SK-N-SH (cell line): ENCODE measurements around the gene OPA1. TPM values are rescaled to one million over a fixed set of nuclear protein-coding genes. Genes with fewer than 3 reads are reported as not detected.

Experiments used
- CTCF ChIA-PET: fragments of 300-600, 350-600 bp; formaldehyde crosslinking; extraction: SDS; loops from one replicate; lab custom pipeline; 2021; lab: Yijun Ruan, JAX
- POLR2A ChIA-PET: fragments of 350-600 bp; sonication (Branson Sonifier 250); formaldehyde crosslinking; extraction: SDS; loops from one replicate; lab custom pipeline; 2020; ENCODE audit warnings: antibody characterized with exemption, inconsistent platforms; lab: Yijun Ruan, JAX
- DNase-seq: peaks from one replicate; pipeline ENCODE4 v3.0.0; 2012
- H2AFZ ChIP-seq: fragments of 200-600 bp; sonication (generic); 2 replicates; pipeline ENCODE4 v1.8.1; 2016; ENCODE audit warnings: antibody characterized with exemption, mild to moderate bottlenecking, low read depth
- H3F3A ChIP-seq: fragments of 200-600 bp; sonication (generic); replicated peaks from 2 replicates; pipeline ENCODE3; 2016; ENCODE audit warnings: antibody characterized with exemption, mild to moderate bottlenecking; ENCODE audit not compliant: insufficient read depth
- H3K27ac ChIP-seq, 2 experiments: fragments of 200-500 bp in 1 of 2; fragments of 200-600 bp in 1 of 2; sonication (Bioruptor generic) in 1 of 2; sonication (generic), shearing (Covaris generic) in 1 of 2; 2 replicates each; pipeline versions ENCODE4 v1.5.1 to v1.6.1; 2014 to 2016; ENCODE audit warnings: low read depth in 2 of 2, inconsistent platforms in 1 of 2, low read length in 1 of 2, mild to moderate bottlenecking in 1 of 2, mixed read lengths in 1 of 2
- H3K27me3 ChIP-seq: fragments of 200-600 bp; sonication (generic), shearing (Covaris generic); 2 replicates; pipeline ENCODE4 v1.6.1; 2016; ENCODE audit warnings: mixed run types; ENCODE audit not compliant: insufficient read depth
- H3K36me3 ChIP-seq, 2 experiments: fragments of 200-500 bp in 1 of 2; fragments of 200-600 bp in 1 of 2; sonication (Bioruptor generic) in 1 of 2; sonication (generic) in 1 of 2; replicated peaks in 1 of 2; 2 replicates each; pipeline versions ENCODE3 to v1.5.1; 2014 to 2016; ENCODE audit warnings: low read length in 1 of 2, mild to moderate bottlenecking in 1 of 2; ENCODE audit not compliant: insufficient read depth in 2 of 2, control insufficient read depth in 1 of 2
- H3K4me1 ChIP-seq, 2 experiments: fragments of 200-500 bp in 1 of 2; fragments of 200-600 bp in 1 of 2; sonication (Bioruptor generic) in 1 of 2; sonication (generic), shearing (Covaris generic) in 1 of 2; 2 replicates each; pipeline versions ENCODE4 v1.5.1 to v1.6.1; 2014 to 2016; ENCODE audit warnings: low read depth in 1 of 2, low read length in 1 of 2, mixed run types in 1 of 2; ENCODE audit not compliant: insufficient read depth in 2 of 2, control insufficient read depth in 1 of 2
- H3K4me2 ChIP-seq: fragments of 200-600 bp; sonication (generic), shearing (Covaris generic); 2 replicates; pipeline ENCODE4 v1.6.1; 2017; ENCODE audit warnings: mixed run types
- H3K4me3 ChIP-seq, 2 experiments: fragments of 200-500 bp in 1 of 2; fragments of 200-600 bp in 1 of 2; sonication (Bioruptor generic) in 1 of 2; sonication (generic), shearing (Covaris generic) in 1 of 2; 2 replicates each; pipeline versions ENCODE4 v1.5.1 to v1.8.1; 2014 to 2016; ENCODE audit warnings: low read depth in 2 of 2, inconsistent platforms in 1 of 2, low read length in 1 of 2, mild to moderate bottlenecking in 1 of 2, mixed read lengths in 1 of 2, moderate library complexity in 1 of 2
- H3K79me2 ChIP-seq: fragments of 200-600 bp; sonication (generic); 2 replicates; pipeline ENCODE4 v1.8.1; 2017; ENCODE audit warnings: mild to moderate bottlenecking; ENCODE audit not compliant: insufficient read depth
- H3K9ac ChIP-seq: fragments of 200-600 bp; sonication (generic); 2 replicates; pipeline ENCODE4 v1.6.1; 2017; ENCODE audit warnings: mixed run types
- H3K9me2 ChIP-seq: fragments of 200-600 bp; sonication (generic); 2 replicates; pipeline ENCODE4 v1.6.1; 2017; ENCODE audit warnings: mixed run types
- H3K9me3 ChIP-seq: fragments of 200-600 bp; sonication (generic); 2 replicates; pipeline ENCODE4 v1.6.1; 2017; ENCODE audit warnings: mixed run types, mild to moderate bottlenecking, moderate library complexity
- H4K20me1 ChIP-seq: fragments of 200-600 bp; sonication (generic); 2 replicates; pipeline ENCODE4 v1.6.1; 2017; ENCODE audit warnings: mild to moderate bottlenecking, mixed run types; ENCODE audit not compliant: insufficient read depth
- ELF1 ChIP-seq: IDR thresholded peaks from 2 replicates; pipeline ENCODE4 v1.4.0; 2012
- EP300 ChIP-seq, 2 experiments: IDR thresholded peaks; 2 replicates each; pipeline versions ENCODE4 v1.4.0 to v1.6.1; 2012; ENCODE audit warnings: borderline replicate concordance in 1 of 2, low read depth in 1 of 2, low read length in 1 of 2
- EZH2phosphoT487 ChIP-seq: fragments of 200-600 bp; sonication (generic); IDR thresholded peaks from 2 replicates; pipeline ENCODE4 v1.6.1; 2017; ENCODE audit warnings: low read depth, mixed run types, mild to moderate bottlenecking, antibody characterized with exemption, moderate library complexity, borderline replicate concordance
- FOSL2 ChIP-seq: IDR thresholded peaks from 2 replicates; pipeline ENCODE4 v1.4.0; 2012; ENCODE audit warnings: low read depth, mild to moderate bottlenecking, moderate library complexity, borderline replicate concordance
- FOXJ3 ChIP-seq: sonication (generic); formaldehyde crosslinking; IDR thresholded peaks from 2 replicates; pipeline ENCODE4 v1.5.1; 2020; ENCODE audit warnings: mild to moderate bottlenecking, missing genetic modification reagents
- GABPA ChIP-seq: IDR thresholded peaks from 2 replicates; pipeline ENCODE4 v1.4.0; 2012; ENCODE audit warnings: low read depth, mild to moderate bottlenecking
- JUND ChIP-seq: IDR thresholded peaks from 2 replicates; pipeline ENCODE4 v1.4.0; 2012
- MAX ChIP-seq: IDR thresholded peaks from 2 replicates; pipeline ENCODE4 v1.4.0; 2012; ENCODE audit warnings: low read depth
- MEF2A ChIP-seq: IDR thresholded peaks from 2 replicates; pipeline ENCODE4 v1.4.0; 2012; ENCODE audit warnings: low read depth, borderline replicate concordance
- NFIC ChIP-seq: IDR thresholded peaks from 2 replicates; pipeline ENCODE4 v1.4.0; 2012; ENCODE audit warnings: borderline replicate concordance
- NRF1 ChIP-seq: IDR thresholded peaks from 2 replicates; pipeline ENCODE4 v1.6.1; 2012; ENCODE audit warnings: low read depth, mild to moderate bottlenecking, low read length
- POLR2AphosphoS5 ChIP-seq: IDR thresholded peaks from 2 replicates; pipeline ENCODE4 v1.6.1; 2012; ENCODE audit warnings: low read depth, low read length
- RAD21 ChIP-seq: IDR thresholded peaks from 2 replicates; pipeline ENCODE4 v1.6.1; 2012; ENCODE audit warnings: mild to moderate bottlenecking, low read length
- SIN3A ChIP-seq: IDR thresholded peaks from 2 replicates; pipeline ENCODE4 v1.6.1; 2012; ENCODE audit warnings: low read depth, mild to moderate bottlenecking, low read length, moderate library complexity, borderline replicate concordance
- SMC3 ChIP-seq: IDR thresholded peaks from 2 replicates; pipeline ENCODE4 v1.6.1; 2012; ENCODE audit warnings: low read depth, low read length, improper control_type of control experiment
- TCF12 ChIP-seq: IDR thresholded peaks from 2 replicates; pipeline ENCODE4 v1.4.0; 2012
- TEAD4 ChIP-seq: IDR thresholded peaks from 2 replicates; pipeline ENCODE4 v1.4.0; 2012; ENCODE audit warnings: mild to moderate bottlenecking, borderline replicate concordance; ENCODE audit not compliant: insufficient read depth
- USF1 ChIP-seq: IDR thresholded peaks from 2 replicates; pipeline ENCODE4 v1.4.0; 2012; ENCODE audit warnings: low read depth, borderline replicate concordance
- YY1 ChIP-seq: IDR thresholded peaks from 2 replicates; pipeline ENCODE4 v1.4.0; 2012; ENCODE audit warnings: low read depth, mild to moderate bottlenecking
- WGBS: methylation state at CpG from one replicate; pipeline ENCODE4 v1.1.6; 2017; ENCODE audit warnings: low lambda C conversion rate; 5-methylcytosine and 5-hydroxymethylcytosine counted together
- polyA plus RNA-seq, 3 experiments: library from polyadenylated mRNA; depleted of rRNA; stranded (reverse); fragments of >200 nt; gene quantifications; 2 replicates each; pipeline ENCODE4 v1.2.3, GENCODE V29; 2012
- TF ChIP-seq, protein P1 (sequence below): fragments of 200-600 bp; sonication (generic); IDR thresholded peaks from 2 replicates; pipeline ENCODE4 v1.6.1; 2017; ENCODE audit warnings: antibody characterized with exemption, mild to moderate bottlenecking, moderate library complexity
- TF ChIP-seq, protein P2 (sequence below): IDR thresholded peaks from 2 replicates; pipeline ENCODE4; 2012

OPA1 gene
- polyA plus RNA-seq, 1 of the 3 experiments (the other 2 are of a cell fraction) = 11.4 TPM

DNA sequence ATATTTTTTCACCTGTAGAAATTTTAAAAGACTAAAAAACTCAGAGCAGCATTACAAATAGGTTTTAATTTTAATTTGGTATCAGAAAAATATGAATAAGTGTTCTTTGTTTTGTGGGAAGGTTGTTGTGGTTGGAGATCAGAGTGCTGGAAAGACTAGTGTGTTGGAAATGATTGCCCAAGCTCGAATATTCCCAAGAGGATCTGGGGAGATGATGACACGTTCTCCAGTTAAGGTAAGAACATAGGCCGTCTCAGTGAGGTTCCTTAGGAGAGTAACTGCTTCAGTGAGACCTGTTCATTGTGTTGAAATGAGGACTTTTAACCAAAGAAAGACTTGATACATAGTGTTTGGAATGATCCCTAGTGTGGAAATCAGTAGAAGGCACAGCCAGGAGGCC, 44.8 kb downstream of the OPA1 start:
- Histone ChIP-seq H3K27me3 (no peaks in the 10 kb centered on the region), H3K4me3 (no peak overlapping the region), H3K79me2 (no peaks in the 10 kb centered on the region), H3K9ac (no peak overlapping the region), H3K4me1 (peaks cover 0 to 14% of the 10 kb centered on the region in 2 experiments; a peak in 1 of 4 replicates), H3K27ac (no peak overlapping the region), H4K20me1 (no peaks in the 10 kb centered on the region), H3K4me2 (no peak overlapping the region), H3K9me3 (no peaks in the 10 kb centered on the region), H3K9me2 (no peaks in the 10 kb centered on the region), H2AFZ (no peak overlapping the region), H3K36me3 (peaks cover 64 to 77% of the 10 kb centered on the region in 2 experiments), H3F3A (peaks cover 4% of the 10 kb centered on the region)
- WGBS = 99% methylated on average over 3 of the region's 3 CpGs
- CTCF ChIA-PET = no interaction called here
- TF ChIP-seq FOSL2 (no peak), POLR2AphosphoS5 (no peak), NFIC (no peak), RAD21 (no peak), YY1 (no peak), SMC3 (no peak), EP300 (IDR thresholded peaks at IDR 0.05; ENCODE audit: borderline replicate concordance in 1 of 2, low read depth in 1 of 2, low read length in 1 of 2) (no peak), JUND (no peak), EZH2phosphoT487 (no peak), ELF1 (no peak), USF1 (no peak), TEAD4 (no peak), SIN3A (no peak), FOXJ3 (CRISPR knock-in tag) (no peak)
- TF ChIP-seq, protein P1, sequence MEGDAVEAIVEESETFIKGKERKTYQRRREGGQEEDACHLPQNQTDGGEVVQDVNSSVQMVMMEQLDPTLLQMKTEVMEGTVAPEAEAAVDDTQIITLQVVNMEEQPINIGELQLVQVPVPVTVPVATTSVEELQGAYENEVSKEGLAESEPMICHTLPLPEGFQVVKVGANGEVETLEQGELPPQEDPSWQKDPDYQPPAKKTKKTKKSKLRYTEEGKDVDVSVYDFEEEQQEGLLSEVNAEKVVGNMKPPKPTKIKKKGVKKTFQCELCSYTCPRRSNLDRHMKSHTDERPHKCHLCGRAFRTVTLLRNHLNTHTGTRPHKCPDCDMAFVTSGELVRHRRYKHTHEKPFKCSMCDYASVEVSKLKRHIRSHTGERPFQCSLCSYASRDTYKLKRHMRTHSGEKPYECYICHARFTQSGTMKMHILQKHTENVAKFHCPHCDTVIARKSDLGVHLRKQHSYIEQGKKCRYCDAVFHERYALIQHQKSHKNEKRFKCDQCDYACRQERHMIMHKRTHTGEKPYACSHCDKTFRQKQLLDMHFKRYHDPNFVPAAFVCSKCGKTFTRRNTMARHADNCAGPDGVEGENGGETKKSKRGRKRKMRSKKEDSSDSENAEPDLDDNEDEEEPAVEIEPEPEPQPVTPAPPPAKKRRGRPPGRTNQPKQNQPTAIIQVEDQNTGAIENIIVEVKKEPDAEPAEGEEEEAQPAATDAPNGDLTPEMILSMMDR = no peak
- DNase-seq = no peak
- POLR2A ChIA-PET = no interaction called here

DNA sequence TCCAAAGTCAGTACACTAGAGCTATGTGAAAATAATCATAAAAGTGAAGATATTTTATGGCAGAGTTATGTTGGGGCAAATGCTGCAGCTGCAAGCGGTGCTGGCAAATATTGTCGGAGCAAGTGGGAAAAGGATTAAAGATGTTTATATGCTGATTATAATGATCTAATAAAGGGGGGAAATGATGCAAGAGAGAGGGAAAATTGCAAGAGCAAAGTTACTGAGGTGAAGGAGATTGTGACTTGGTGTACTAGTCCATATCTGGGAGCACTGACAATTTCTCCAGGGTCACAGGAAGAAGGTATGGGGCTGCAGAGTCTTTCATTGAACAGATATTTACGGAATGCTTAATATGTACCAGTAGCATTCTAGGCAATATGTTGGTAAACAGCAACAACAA, 45.8 kb downstream of the OPA1 start:
- H3K4me3 ChIP-seq = no peak overlapping the region
- no peaks in the 10 kb centered on the region for H3K9me2 ChIP-seq
- H3K9me3 ChIP-seq = no peaks in the 10 kb centered on the region
- no peaks in the 10 kb centered on the region for H4K20me1 ChIP-seq
- no peak overlapping the region for H2AFZ ChIP-seq
- TF ChIP-seq TCF12 (no peak), MAX (no peak), SMC3 (no peak), GABPA (no peak), YY1 (no peak), NRF1 (no peak), SIN3A (no peak), RAD21 (no peak), MEF2A (no peak), EZH2phosphoT487 (no peak), EP300 (IDR thresholded peaks at IDR 0.05; ENCODE audit: borderline replicate concordance in 1 of 2, low read depth in 1 of 2, low read length in 1 of 2) (no peak)
- TF ChIP-seq, protein P2, sequence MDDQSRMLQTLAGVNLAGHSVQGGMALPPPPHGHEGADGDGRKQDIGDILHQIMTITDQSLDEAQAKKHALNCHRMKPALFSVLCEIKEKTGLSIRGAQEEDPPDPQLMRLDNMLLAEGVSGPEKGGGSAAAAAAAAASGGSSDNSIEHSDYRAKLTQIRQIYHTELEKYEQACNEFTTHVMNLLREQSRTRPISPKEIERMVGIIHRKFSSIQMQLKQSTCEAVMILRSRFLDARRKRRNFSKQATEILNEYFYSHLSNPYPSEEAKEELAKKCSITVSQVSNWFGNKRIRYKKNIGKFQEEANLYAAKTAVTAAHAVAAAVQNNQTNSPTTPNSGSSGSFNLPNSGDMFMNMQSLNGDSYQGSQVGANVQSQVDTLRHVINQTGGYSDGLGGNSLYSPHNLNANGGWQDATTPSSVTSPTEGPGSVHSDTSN = no peak
- H3K79me2 ChIP-seq = no peaks in the 10 kb centered on the region
- no peak overlapping the region for H3K4me2 ChIP-seq
- 99% methylated on average over 3 of the region's 3 CpGs for WGBS
- H3K4me1 ChIP-seq = peaks cover 0 to 14% of the 10 kb centered on the region in 2 experiments; a peak in 1 of 4 replicates
- H3K9ac ChIP-seq = no peak overlapping the region
- H3K27ac ChIP-seq = no peak overlapping the region
- ChIA-PET POLR2A (no interaction called here), CTCF (interaction anchor here (0.9 kb wide), 1 partner anchor 499 kb away, joined by 3 read pairs; no protein-coding TSS in a partner anchor)
- no peak for DNase-seq
- H3F3A ChIP-seq = peaks cover 4% of the 10 kb centered on the region
- H3K27me3 ChIP-seq = no peaks in the 10 kb centered on the region
- H3K36me3 ChIP-seq = peaks cover 69 to 85% of the 10 kb centered on the region in 2 experiments
